Hepatic stellate cell (primary cell): ENCODE data around the gene KCMF1.

Experiments
- DNase-seq: peaks from one replicate; pipeline ENCODE4 v3.0.0; 2011; ENCODE audit warnings: low spot score

Gene KCMF1

GRCh38 chr2:84980263-84980983 lies 9.5 kb downstream of the KCMF1 start:
- DNase-seq, result no peak

- no peak for DNase-seq
Observed at GRCh38 chr2:84986018-84986417, 15.1 kb downstream of the KCMF1 start.

- DNase-seq, result no peak
Observed at GRCh38 chr2:84989422-84989821, 18.5 kb downstream of the KCMF1 start.

GRCh38 chr2:84989927-84990326 lies 19.0 kb downstream of the KCMF1 start:
- DNase-seq, result no peak

- peak; percentile 49 for DNase-seq
Observed at GRCh38 chr2:84991404-84992160, 20.6 kb downstream of the KCMF1 start.

- DNase-seq, result no peak
Observed at GRCh38 chr2:84995826-84996225, 24.9 kb downstream of the KCMF1 start.

- no peak for DNase-seq
Observed at GRCh38 chr2:84996909-84997308, 25.9 kb downstream of the KCMF1 start.

GRCh38 chr2:84999553-84999955 lies 28.6 kb downstream of the KCMF1 start:
- no peak for DNase-seq

- no peak for DNase-seq
Observed at GRCh38 chr2:85001595-85001994, 30.6 kb downstream of the KCMF1 start.

GRCh38 chr2:85002534-85002933 lies 31.6 kb downstream of the KCMF1 start:
- DNase-seq, result no peak

GRCh38 chr2:85008252-85008651 lies 37.3 kb downstream of the KCMF1 start:
- DNase-seq, result no peak

GRCh38 chr2:85009019-85009618 lies 38.2 kb downstream of the KCMF1 start:
- DNase-seq, result no peak

- DNase-seq, result no peak
Observed at GRCh38 chr2:85010404-85010803, 39.4 kb downstream of the KCMF1 start.

- DNase-seq, result no peak
Observed at GRCh38 chr2:85011098-85011497, 40.1 kb downstream of the KCMF1 start.

- no peak for DNase-seq
Observed at GRCh38 chr2:85011747-85012146, 40.8 kb downstream of the KCMF1 start.

GRCh38 chr2:85012431-85012830 lies 41.5 kb downstream of the KCMF1 start:
- no peak for DNase-seq

GRCh38 chr2:85012855-85013254 lies 41.9 kb downstream of the KCMF1 start:
- no peak for DNase-seq

GRCh38 chr2:85015653-85016360 lies 44.8 kb downstream of the KCMF1 start:
- DNase-seq, result peak; percentile 17

- DNase-seq, result no peak
Observed at GRCh38 chr2:85016446-85016845, 45.5 kb downstream of the KCMF1 start.

GRCh38 chr2:85017411-85018048 lies 46.6 kb downstream of the KCMF1 start:
- no peak for DNase-seq

GRCh38 chr2:85018049-85018447 lies 47.1 kb downstream of the KCMF1 start:
- DNase-seq, result no peak

- DNase-seq, result no peak
Observed at GRCh38 chr2:85019121-85019520, 48.2 kb downstream of the KCMF1 start.
